Nephron (organoid): ENCODE data around the gene CBX8.
A peak's percentile ranks its signal among the peaks of the same experiment; 100 is the strongest.

Source experiments
- H3K27ac Mint-ChIP-seq, 3 experiments: 2 replicates each; pipeline ENCODE4 v1.8.0; 2020; ENCODE audit warnings: mixed read lengths in 3 of 3, mild to moderate bottlenecking in 2 of 3, moderate library complexity in 1 of 3
- H3K27me3 Mint-ChIP-seq: 2 replicates; pipeline ENCODE4 v1.8.0; 2021; ENCODE audit warnings: low read depth, mild to moderate bottlenecking, moderate library complexity, mixed read lengths
- H3K36me3 Mint-ChIP-seq: 2 replicates; pipeline ENCODE4 v1.8.0; 2020; ENCODE audit warnings: low read depth, mixed read lengths
- H3K4me1 Mint-ChIP-seq: 2 replicates; pipeline ENCODE4 v1.8.0; 2020; ENCODE audit warnings: mixed read lengths
- H3K4me3 Mint-ChIP-seq, 3 experiments: 2 replicates each; pipeline ENCODE4 v1.8.0; 2020; ENCODE audit warnings: mild to moderate bottlenecking in 3 of 3, mixed read lengths in 3 of 3, moderate library complexity in 2 of 3
- H3K9me3 Mint-ChIP-seq: 2 replicates; pipeline ENCODE4 v1.8.0; 2020; ENCODE audit warnings: mixed read lengths
- CTCF ChIP-seq, 3 experiments: fragments of 200-600 bp; sonication (generic); IDR thresholded peaks; one replicate each; pipeline ENCODE4 v1.5.0; 2021; ENCODE audit warnings: antibody characterized with exemption in 3 of 3; ENCODE audit not compliant: unreplicated experiment in 3 of 3

Gene CBX8

DNA sequence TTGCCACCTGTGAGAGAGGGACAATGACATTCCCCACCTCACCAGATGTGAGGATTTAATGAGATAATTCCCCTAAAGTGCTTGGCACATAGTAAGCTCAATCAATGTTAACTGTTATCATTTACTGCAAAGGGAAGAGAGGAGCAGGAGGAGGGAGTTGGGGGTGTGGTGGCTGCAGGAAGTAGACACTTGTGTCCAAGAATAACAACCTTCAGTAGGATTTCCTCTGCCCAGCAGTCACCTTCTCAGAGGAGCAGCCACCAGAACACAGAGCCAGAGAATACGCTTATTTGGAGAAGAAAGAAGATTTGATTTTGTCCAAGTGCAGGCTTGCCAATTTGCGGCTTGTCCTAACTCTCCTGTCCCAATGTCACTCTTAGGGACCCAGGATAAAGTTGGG is 32.1 kb upstream of the CBX8 start:
- peaks cover 4% of the 10 kb centered on the region for H3K9me3 Mint-ChIP-seq
- H3K27me3 Mint-ChIP-seq = peaks cover 56% of the 10 kb centered on the region
- no peak overlapping the region for H3K4me3 Mint-ChIP-seq
- TF ChIP-seq CTCF (IDR thresholded peaks at IDR 0.05; ENCODE audit: unreplicated experiment in 3 of 3) = no peak
- H3K27ac Mint-ChIP-seq = peak overlapping the region in 2 of 3 experiments; percentile 1 to 34
- H3K36me3 Mint-ChIP-seq = peaks cover 11% of the 10 kb centered on the region
- peaks cover 47% of the 10 kb centered on the region for H3K4me1 Mint-ChIP-seq

DNA sequence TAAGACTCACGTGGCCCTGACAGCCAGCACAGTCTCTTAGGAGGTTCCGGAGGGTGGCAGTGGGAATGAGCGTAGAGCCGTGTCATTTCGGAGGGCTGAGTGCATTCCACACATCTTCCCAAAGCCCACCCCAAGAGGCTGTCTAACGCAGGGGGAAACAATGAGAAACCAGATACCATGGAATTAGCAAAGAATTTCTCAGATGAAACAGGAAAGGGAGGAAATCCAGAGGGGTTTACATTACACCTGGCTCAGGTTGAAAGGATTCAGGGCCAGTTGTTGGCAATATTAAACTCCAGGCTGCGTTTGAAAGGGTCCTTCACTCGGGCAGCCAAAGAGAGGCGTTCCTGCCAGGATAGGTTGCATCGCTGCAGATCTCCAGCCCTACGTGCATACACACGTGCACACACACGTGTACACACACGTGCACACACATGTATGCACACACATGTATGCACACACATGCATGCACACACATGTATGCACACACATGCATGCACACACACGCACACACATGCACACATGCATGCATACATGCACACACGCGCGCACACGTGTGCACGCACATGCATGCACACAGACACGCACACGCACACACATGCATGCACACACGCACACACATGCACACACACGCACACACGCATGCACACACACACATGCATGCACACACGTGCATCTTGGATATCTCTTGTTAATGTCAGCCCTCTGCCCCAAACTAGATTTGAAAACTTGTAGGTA is 30.1 kb upstream of the CBX8 start:
- peak overlapping the region; percentile 25 to 77 (median 68) for H3K27ac Mint-ChIP-seq
- H3K27me3 Mint-ChIP-seq = peaks cover 66% of the 10 kb centered on the region

DNA sequence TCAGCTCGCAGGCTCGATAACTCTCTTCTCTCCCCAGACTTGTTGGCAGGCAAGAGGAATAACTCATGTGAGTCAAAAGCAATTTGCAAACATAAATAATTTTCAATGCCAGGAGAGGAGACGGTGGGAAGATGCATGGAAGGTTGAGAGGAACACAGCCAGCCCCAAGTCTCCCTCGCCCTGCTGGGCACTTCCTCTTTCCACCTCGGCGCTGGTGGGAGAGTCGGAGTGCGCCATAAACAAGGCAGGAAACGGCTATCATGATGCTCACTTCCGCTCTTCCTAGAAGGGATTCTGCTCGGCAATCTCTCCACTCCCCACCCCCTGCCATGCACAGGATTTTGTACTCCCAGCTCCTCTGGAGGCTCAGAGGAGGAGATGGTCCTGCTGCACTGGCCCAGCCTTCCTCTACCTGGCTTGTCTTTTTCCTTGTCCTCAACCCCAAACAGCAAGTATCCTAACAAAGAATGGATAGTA is 29.4 kb upstream of the CBX8 start:
- H3K27me3 Mint-ChIP-seq = peaks cover 66% of the 10 kb centered on the region
- peaks cover 4% of the 10 kb centered on the region for H3K9me3 Mint-ChIP-seq
- peak overlapping the region in 1 of 3 experiments; percentile 35 for H3K4me3 Mint-ChIP-seq
- no peak for TF ChIP-seq CTCF (IDR thresholded peaks at IDR 0.05; ENCODE audit: unreplicated experiment in 3 of 3)
- H3K27ac Mint-ChIP-seq = peak overlapping the region; percentile 25 to 77 (median 68)
- H3K4me1 Mint-ChIP-seq = peaks cover 34% of the 10 kb centered on the region
- H3K36me3 Mint-ChIP-seq = peaks cover 4% of the 10 kb centered on the region

More for the DNA sequence above, 30.1 kb upstream of the CBX8 start:
- H3K4me3 Mint-ChIP-seq = peak overlapping the region in 1 of 3 experiments; percentile 6
- no peak for TF ChIP-seq CTCF (IDR thresholded peaks at IDR 0.05; ENCODE audit: unreplicated experiment in 3 of 3)
- H3K4me1 Mint-ChIP-seq = peaks cover 39% of the 10 kb centered on the region
- peaks cover 4% of the 10 kb centered on the region for H3K9me3 Mint-ChIP-seq
- H3K36me3 Mint-ChIP-seq = peaks cover 4% of the 10 kb centered on the region

DNA sequence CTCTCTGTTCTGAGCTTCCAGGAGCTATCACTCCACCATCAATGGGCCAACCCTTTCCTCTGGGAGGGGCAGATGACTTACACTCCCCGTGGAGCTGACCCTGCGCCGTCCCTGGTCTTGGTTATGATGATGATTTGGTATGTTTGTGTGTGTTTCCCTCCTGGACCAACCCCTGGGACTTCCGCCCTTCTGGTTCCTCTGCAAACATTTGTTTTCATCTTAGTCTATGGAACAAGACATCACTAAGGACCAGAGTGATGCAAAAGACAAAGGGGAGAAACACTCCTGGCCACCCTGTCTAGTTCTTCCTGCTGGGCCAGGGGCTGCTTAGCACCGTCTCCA is 28.7 kb upstream of the CBX8 start:
- H3K9me3 Mint-ChIP-seq = peaks cover 4% of the 10 kb centered on the region
- peaks cover 4% of the 10 kb centered on the region for H3K36me3 Mint-ChIP-seq
- H3K27me3 Mint-ChIP-seq = peaks cover 66% of the 10 kb centered on the region
- H3K4me1 Mint-ChIP-seq = peaks cover 34% of the 10 kb centered on the region
- no peak overlapping the region for H3K4me3 Mint-ChIP-seq
- H3K27ac Mint-ChIP-seq = no peak overlapping the region
- TF ChIP-seq CTCF (IDR thresholded peaks at IDR 0.05; ENCODE audit: unreplicated experiment in 3 of 3) = no peak

GRCh38 chr17:79824893-79825579 is 28.2 kb upstream of the CBX8 start:
- no peak for TF ChIP-seq CTCF (IDR thresholded peaks at IDR 0.05; ENCODE audit: unreplicated experiment in 3 of 3)
- Mint-ChIP-seq H3K4me3 (no peak overlapping the region), H3K27ac (no peak overlapping the region), H3K4me1 (peaks cover 34% of the 10 kb centered on the region), H3K36me3 (peaks cover 4% of the 10 kb centered on the region), H3K9me3 (peaks cover 4% of the 10 kb centered on the region), H3K27me3 (peaks cover 68% of the 10 kb centered on the region)
